Ovary (tissue), 9 donors: ENCODE measurements around the gene MORC3. TPM values are rescaled to one million over a fixed set of nuclear protein-coding genes. Genes with fewer than 3 reads are reported as not detected.
"Not testable (repeated sequence)": the region's sequence is repeated elsewhere in the genome, so short reads cannot be mapped to it uniquely, and the experiment has no call there.

ENCODE experiments used
- DNase-seq, 5 donors: peaks; one replicate each; pipeline ENCODE4 v3.0.0-alpha.2; 2019 to 2020
- H3K27ac ChIP-seq, 2 donors: fragments of 200-600 bp; one replicate each; pipeline versions ENCODE4 v1.5.1 to v1.8.0; 2019 to 2022
- H3K27me3 ChIP-seq: fragments of 200-600 bp; one replicate; pipeline ENCODE4 v1.8.0; 2022
- H3K36me3 ChIP-seq: fragments of 200-600 bp; sonication (generic); one replicate; pipeline ENCODE4 v1.5.1; 2019
- H3K4me1 ChIP-seq: one replicate; pipeline ENCODE4 v1.8.1; 2013; ENCODE audit warnings: mild to moderate bottlenecking, moderate library complexity; ENCODE audit not compliant: insufficient read depth
- H3K4me3 ChIP-seq: fragments of 200-600 bp; sonication (generic); one replicate; pipeline ENCODE4 v1.5.1; 2017
- H3K9me3 ChIP-seq, 2 donors: fragments of 200-600 bp in 1 of 2; sonication (generic) in 1 of 2; one replicate each; pipeline versions ENCODE4 v1.5.1 to v1.8.1; 2013 to 2019; ENCODE audit warnings: mild to moderate bottlenecking in 1 of 2, moderate library complexity in 1 of 2
- CTCF ChIP-seq, 3 donors: fragments of 450-650 bp in 2 of 3; fragments of 200-600 bp in 1 of 3; IDR thresholded peaks; one replicate each; pipeline versions ENCODE4 v1.5.1 to v1.8.0; 2016 to 2022; ENCODE audit warnings: antibody characterized with exemption in 3 of 3, mild to moderate bottlenecking in 1 of 3
- EP300 ChIP-seq: sonication (generic); formaldehyde crosslinking; IDR thresholded peaks from one replicate; pipeline ENCODE4 v1.6.1; 2017; ENCODE audit warnings: antibody characterized with exemption
- POLR2A ChIP-seq: fragments of 450-650 bp; IDR thresholded peaks from one replicate; pipeline ENCODE4 v1.6.1; 2017; ENCODE audit warnings: antibody characterized with exemption, mild to moderate bottlenecking, moderate library complexity
- WGBS, 3 donors: extraction: QIAGEN DNeasy Blood & Tissue Kit in 1 of 3; methylation state at CpG; one replicate each; pipeline versions ENCODE4 v1.1.5 to v1.1.7; 2013 to 2017; 5-methylcytosine and 5-hydroxymethylcytosine counted together
- intact Hi-C, 4 donors: fragments of 100-400 bp; cut with DNase I; formaldehyde crosslinking; loops; one replicate each; pipeline versions ENCODE4 v1.11.0 to v1.15.1; 2022 to 2023
- polyA plus RNA-seq, 2 donors: library from polyadenylated mRNA; stranded (reverse); fragments of 200-250 nt in 1 of 2; fragments of 350-450 nt in 1 of 2; fragmentation: Illumina TruSeq in 1 of 2; extraction: RNeasy Lipid Tissue Mini Kit (QIAGEN cat#74804) in 1 of 2; gene quantifications; one replicate each; pipeline ENCODE4 v1.2.3, GENCODE V29; 2013 to 2014
- total RNA-seq, 7 donors: library from RNA; depleted of rRNA in 2 of 7; stranded (reverse); fragments of >200 nt in 2 of 7; fragmentation: NEBNext Ultra II Directional in 3 of 7; extraction: Animal tissue kit (Norgen Biotek cat#: 25700) in 3 of 7; gene quantifications; one replicate each; pipeline versions ENCODE4 v1.1.0 to v1.2.4, GENCODE V29; 2016 to 2023
- donor health status: DM: no; HTN: no; CAD: no; lungs with moderate emphysema.
- donor health status: DM: no; HTN: no; CAD: no.
- donor health status: Bipolar disorder and iron deficiency.
- donor health status: DM: yes; HTN: yes; CAD: no.
- donor health status: DM: no; HTN: no; CAD: no.
- donor health status: DM: yes; HTN: yes; CAD: no.

MORC3 gene
- total and polyA plus RNA-seq, 9 donors: 18.9 to 55.6 (median 35.7) TPM

GRCh38 chr21:36397606-36398005, 77.6 kb downstream of the MORC3 start:
- no peak overlapping the region for H3K27ac ChIP-seq
- H3K36me3 ChIP-seq: no peaks in the 10 kb centered on the region
- no peak for TF ChIP-seq POLR2A
- TF ChIP-seq EP300: no peak
- TF ChIP-seq CTCF (IDR thresholded peaks at IDR 0.05): no peak
- H3K4me1 ChIP-seq: no peaks in the 10 kb centered on the region
- H3K27me3 ChIP-seq: no peaks in the 10 kb centered on the region
- DNase-seq: no peak
- no peaks in the 10 kb centered on the region for H3K9me3 ChIP-seq
- intact Hi-C loops: no loop called here
- WGBS, 3 donors: 77 to 89% (median 86%) methylated on average over 5 of the region's 5 CpGs
- H3K4me3 ChIP-seq: no peak overlapping the region

GRCh38 chr21:36399736-36400135, 79.7 kb downstream of the MORC3 start:
- WGBS, 3 donors: 95 to 97% (median 97%) methylated on average over 9 of the region's 9 CpGs
- H3K36me3 ChIP-seq, H3K9me3 ChIP-seq, H3K4me3 ChIP-seq, DNase-seq, H3K4me1 ChIP-seq, intact Hi-C loops, H3K27ac ChIP-seq, H3K27me3 ChIP-seq: not testable (repeated sequence)

GRCh38 chr21:36400719-36401118, 80.7 kb downstream of the MORC3 start:
- no peaks in the 10 kb centered on the region for H3K9me3 ChIP-seq
- H3K27ac ChIP-seq: no peak overlapping the region
- no peaks in the 10 kb centered on the region for H3K4me1 ChIP-seq
- TF ChIP-seq POLR2A: no peak
- no peak for TF ChIP-seq CTCF (IDR thresholded peaks at IDR 0.05)
- no peak for TF ChIP-seq EP300
- no peaks in the 10 kb centered on the region for H3K36me3 ChIP-seq
- WGBS, 3 donors: 91 to 96% (median 93%) methylated on average over 8 of the region's 8 CpGs
- no peak overlapping the region for H3K4me3 ChIP-seq
- intact Hi-C loops: no loop called here
- DNase-seq: no peak
- no peaks in the 10 kb centered on the region for H3K27me3 ChIP-seq

- Histone ChIP-seq H3K9me3 (no peaks in the 10 kb centered on the region), H3K27ac (no peak overlapping the region), H3K4me1 (no peaks in the 10 kb centered on the region), H3K36me3 (no peaks in the 10 kb centered on the region), H3K4me3 (no peak overlapping the region), H3K27me3 (no peaks in the 10 kb centered on the region)
- DNase-seq: no peak
- intact Hi-C loops: no loop called here
- TF ChIP-seq POLR2A (no peak), CTCF (IDR thresholded peaks at IDR 0.05) (no peak), EP300 (no peak)
- WGBS, 3 donors: 87 to 91% (median 89%) methylated on average over 1 of the region's 1 CpG
These were observed 82.3 kb downstream of the MORC3 start for GRCh38 chr21:36402339-36402738.

- H3K4me1 ChIP-seq: no peaks in the 10 kb centered on the region
- no peak overlapping the region for H3K27ac ChIP-seq
- no peaks in the 10 kb centered on the region for H3K9me3 ChIP-seq
- no peaks in the 10 kb centered on the region for H3K27me3 ChIP-seq
- H3K36me3 ChIP-seq: no peaks in the 10 kb centered on the region
- no peak for DNase-seq
- intact Hi-C loops: no loop called here
- TF ChIP-seq POLR2A (no peak), CTCF (IDR thresholded peaks at IDR 0.05) (no peak), EP300 (no peak)
- WGBS, 3 donors: 84 to 92% (median 92%) methylated on average over 5 of the region's 5 CpGs
- no peak overlapping the region for H3K4me3 ChIP-seq
These were observed 83.7 kb downstream of the MORC3 start for GRCh38 chr21:36403713-36404112.
